Ureter (tissue), 1 donor: ENCODE measurements around the gene CDH22. TPM values are rescaled to one million over a fixed set of nuclear protein-coding genes. Genes with fewer than 3 reads are reported as not detected.

Experiments
- DNase-seq: peaks from one replicate; pipeline ENCODE4 v3.0.0-alpha.2; 2020; ENCODE audit warnings: low spot score
- total RNA-seq: library from RNA; stranded (reverse); gene quantifications from one replicate; pipeline ENCODE4 v1.2.4, GENCODE V29; 2023
- donor health status: DM: yes; HTN: yes; CAD: no.

Gene CDH22
- total RNA-seq, 1 donor from 2014 or later = 0.23 TPM

GRCh38 chr20:46144432-46145025, 163.8 kb downstream of the CDH22 start:
- DNase-seq = no peak

- no peak for DNase-seq
Observed at GRCh38 chr20:46142124-46142523, 166.2 kb downstream of the CDH22 start.

GRCh38 chr20:46139908-46140482, 168.3 kb downstream of the CDH22 start:
- peak; percentile 64 for DNase-seq

- no peak for DNase-seq
Observed at GRCh38 chr20:46139266-46139889, 168.9 kb downstream of the CDH22 start.

GRCh38 chr20:46137816-46138215, 170.5 kb downstream of the CDH22 start:
- no peak for DNase-seq

GRCh38 chr20:46135856-46136633, 172.3 kb downstream of the CDH22 start:
- no peak for DNase-seq

- no peak for DNase-seq
Observed at GRCh38 chr20:46134716-46135115, 173.6 kb downstream of the CDH22 start.

GRCh38 chr20:46133886-46134654, 174.2 kb downstream of the CDH22 start:
- no peak for DNase-seq

- DNase-seq = peak; percentile 74
Observed at GRCh38 chr20:46132705-46133120, 175.6 kb downstream of the CDH22 start.

GRCh38 chr20:46131396-46131795, 176.9 kb downstream of the CDH22 start:
- DNase-seq = no peak

GRCh38 chr20:46130534-46130933, 177.8 kb downstream of the CDH22 start:
- DNase-seq = no peak

- DNase-seq = no peak
Observed at GRCh38 chr20:46129955-46130481, 178.3 kb downstream of the CDH22 start.

- no peak for DNase-seq
Observed at GRCh38 chr20:46128310-46129151, 179.8 kb downstream of the CDH22 start.

GRCh38 chr20:46127396-46128010, 180.8 kb downstream of the CDH22 start:
- no peak for DNase-seq

GRCh38 chr20:46126440-46127056, 181.8 kb downstream of the CDH22 start:
- no peak for DNase-seq
